Measurements from ENCODE around the gene STK33.

GRCh38 chr11:8403310-8403709, 190.7 kb downstream of the STK33 start:
- TF ChIP-seq TCF12 (IDR thresholded peaks at IDR 0.05; ENCODE audit: low read depth) (no peak), REST (IDR thresholded peaks at IDR 0.05; ENCODE audit: low read depth) (peak; percentile 92), MAX (IDR thresholded peaks at IDR 0.05) (no peak), CREB1 (IDR thresholded peaks at IDR 0.05; ENCODE audit: low read depth) (no peak), TAF1 (IDR thresholded peaks at IDR 0.05; ENCODE audit: low read depth) (no peak), EP300 (IDR thresholded peaks at IDR 0.05; ENCODE audit: borderline replicate concordance) (no peak)

Data from Ishikawa (cell line).